CD4-positive, alpha-beta T cell treated with Interleukin-15 for 4 hours (primary cell): ENCODE measurements around the gene CABLES2.
A peak's percentile ranks its signal among the peaks of the same experiment; 100 is the strongest.

Source experiments
- DNase-seq: peaks from one replicate; pipeline ENCODE4 v3.0.0-alpha.2; 2020; ENCODE audit warnings: low spot score

The CABLES2 gene

GRCh38 chr20:62407221-62407992 is at the start of gene CABLES2:
CABLES2 (minus strand) TSS chr20:62407285; CDS start chr20:62407276, 9 bp downstream.
- peak; percentile 90 for DNase-seq

GRCh38 chr20:62455929-62456328 is 48.8 kb upstream of the CABLES2 start:
- no peak for DNase-seq

- DNase-seq: no peak
Measured at GRCh38 chr20:62454904-62455636, 48.0 kb upstream of the CABLES2 start.

- no peak for DNase-seq
Measured at GRCh38 chr20:62453186-62453808, 46.2 kb upstream of the CABLES2 start.

- DNase-seq: no peak
Measured at GRCh38 chr20:62452475-62453095, 45.5 kb upstream of the CABLES2 start.

GRCh38 chr20:62451970-62452369 is 44.9 kb upstream of the CABLES2 start:
- no peak for DNase-seq

- DNase-seq: no peak
Measured at GRCh38 chr20:62451156-62451767, 44.2 kb upstream of the CABLES2 start.

GRCh38 chr20:62449951-62450691 is 43.0 kb upstream of the CABLES2 start:
- no peak for DNase-seq

GRCh38 chr20:62448788-62449187 is 41.7 kb upstream of the CABLES2 start:
- DNase-seq: no peak

GRCh38 chr20:62448038-62448437 is 41.0 kb upstream of the CABLES2 start:
- no peak for DNase-seq

- DNase-seq: no peak
Measured at GRCh38 chr20:62446888-62447869, 40.1 kb upstream of the CABLES2 start.

- DNase-seq: no peak
Measured at GRCh38 chr20:62446481-62446880, 39.4 kb upstream of the CABLES2 start.

- DNase-seq: no peak
Measured at GRCh38 chr20:62445553-62446340, 38.7 kb upstream of the CABLES2 start.

GRCh38 chr20:62444286-62444685 is 37.2 kb upstream of the CABLES2 start:
- DNase-seq: no peak

GRCh38 chr20:62441987-62442539 is 35.0 kb upstream of the CABLES2 start:
- no peak for DNase-seq

- DNase-seq: no peak
Measured at GRCh38 chr20:62439218-62439617, 32.1 kb upstream of the CABLES2 start.

GRCh38 chr20:62437927-62438326 is 30.8 kb upstream of the CABLES2 start:
- no peak for DNase-seq

- no peak for DNase-seq
Measured at GRCh38 chr20:62437496-62437895, 30.4 kb upstream of the CABLES2 start.

- no peak for DNase-seq
Measured at GRCh38 chr20:62436692-62437091, 29.6 kb upstream of the CABLES2 start.
